Mesendoderm (in vitro differentiated cells): Measurements from ENCODE around the gene GP5.

Experiments used
- DNase-seq: peaks from one replicate; pipeline ENCODE4 v3.0.0; 2013
- H2AK5ac ChIP-seq: 2 replicates; pipeline ENCODE4 v1.6.1; 2013; ENCODE audit warnings: low read length, inconsistent platforms
- H2BK120ac ChIP-seq: 2 replicates; pipeline ENCODE4 v1.6.1; 2013; ENCODE audit warnings: low read depth, mild to moderate bottlenecking, low read length, moderate library complexity, mixed read lengths
- H2BK15ac ChIP-seq: replicated peaks from 2 replicates; pipeline ENCODE4 v1.6.1; 2013; ENCODE audit warnings: low read depth, mild to moderate bottlenecking, moderate library complexity
- H2BK5ac ChIP-seq: 2 replicates; pipeline ENCODE4 v1.6.1; 2013; ENCODE audit warnings: low read length, inconsistent platforms
- H3K18ac ChIP-seq: 2 replicates; pipeline ENCODE4 v1.6.1; 2013; ENCODE audit warnings: mild to moderate bottlenecking, low read length, mixed read lengths
- H3K23ac ChIP-seq: one replicate; pipeline ENCODE4 v1.6.1; 2013; ENCODE audit warnings: low read length
- H3K27ac ChIP-seq: 2 replicates; pipeline ENCODE4 v1.5.1; 2013; ENCODE audit warnings: low read depth, mild to moderate bottlenecking, inconsistent platforms, low read length, moderate library complexity
- H3K27me3 ChIP-seq: 2 replicates; pipeline ENCODE4 v1.6.1; 2013; ENCODE audit warnings: low read length, control low read depth, mild to moderate bottlenecking, inconsistent platforms; ENCODE audit not compliant: insufficient read depth, poor library complexity
- H3K36me3 ChIP-seq: 2 replicates; pipeline ENCODE4 v1.6.1; 2013; ENCODE audit warnings: low read length, inconsistent platforms; ENCODE audit not compliant: control insufficient read depth, insufficient read depth
- H3K4ac ChIP-seq: one replicate; pipeline ENCODE4 v1.6.1; 2013; ENCODE audit warnings: low read depth, mild to moderate bottlenecking, low read length, moderate library complexity
- H3K4me1 ChIP-seq: 2 replicates; pipeline ENCODE4 v1.6.1; 2013; ENCODE audit warnings: low read depth, low read length, inconsistent platforms; ENCODE audit not compliant: control insufficient read depth
- H3K4me2 ChIP-seq: 2 replicates; pipeline ENCODE4 v1.6.1; 2013; ENCODE audit warnings: low read length
- H3K4me3 ChIP-seq: 2 replicates; pipeline ENCODE4 v1.5.1; 2013; ENCODE audit warnings: mild to moderate bottlenecking, low read length
- H3K56ac ChIP-seq: one replicate; pipeline ENCODE4 v1.6.1; 2013; ENCODE audit warnings: low read length
- H3K79me1 ChIP-seq: 2 replicates; pipeline ENCODE4 v1.6.1; 2013; ENCODE audit warnings: low read length, inconsistent platforms
- H3K79me2 ChIP-seq: 2 replicates; pipeline ENCODE4 v1.6.1; 2013; ENCODE audit warnings: mild to moderate bottlenecking, low read length; ENCODE audit not compliant: control insufficient read depth, insufficient read depth
- H3K9ac ChIP-seq: 2 replicates; pipeline ENCODE4 v1.6.1; 2013; ENCODE audit warnings: low read length, inconsistent platforms
- H4K5ac ChIP-seq: one replicate; pipeline ENCODE4 v1.6.1; 2013; ENCODE audit warnings: low read length
- H4K8ac ChIP-seq: one replicate; pipeline ENCODE4 v1.6.1; 2013; ENCODE audit warnings: low read depth, mild to moderate bottlenecking, control low read depth, low read length, moderate library complexity
- WGBS: extraction: QIAGEN DNeasy Blood & Tissue Kit; methylation state at CpG from one replicate; pipeline ENCODE4 v1.1.7; 2013; ENCODE audit warnings: low lambda C conversion rate, missing lambda C conversion rate; ENCODE audit not compliant: insufficient coverage; ENCODE audit errors: extremely low coverage; 5-methylcytosine and 5-hydroxymethylcytosine counted together

Gene GP5

GRCh38 chr3:194440756-194441155, 41.7 kb upstream of the GP5 start:
- no peak overlapping the region for H3K4me2 ChIP-seq
- no peak overlapping the region for H3K9ac ChIP-seq
- no peaks in the 10 kb centered on the region for H3K4me1 ChIP-seq
- H2BK5ac ChIP-seq: no peak overlapping the region
- no peak overlapping the region for H3K23ac ChIP-seq
- no CpG with 5 or more reads among the region's 2 CpGs for WGBS
- no peaks in the 10 kb centered on the region for H3K27me3 ChIP-seq
- H3K18ac ChIP-seq: no peak overlapping the region
- H3K4me3 ChIP-seq: no peak overlapping the region
- H3K36me3 ChIP-seq: peaks cover 2% of the 10 kb centered on the region
- no peak for DNase-seq
- H3K4ac ChIP-seq: no peak overlapping the region
- no peak overlapping the region for H2BK15ac ChIP-seq
- H2AK5ac ChIP-seq: no peak overlapping the region
- no peak overlapping the region for H2BK120ac ChIP-seq
- H3K79me2 ChIP-seq: no peaks in the 10 kb centered on the region
- H3K27ac ChIP-seq: no peak overlapping the region
- H4K5ac ChIP-seq: no peak overlapping the region
- H3K56ac ChIP-seq: no peak overlapping the region
- no peak overlapping the region for H4K8ac ChIP-seq
- H3K79me1 ChIP-seq: peaks cover 1% of the 10 kb centered on the region

DNA sequence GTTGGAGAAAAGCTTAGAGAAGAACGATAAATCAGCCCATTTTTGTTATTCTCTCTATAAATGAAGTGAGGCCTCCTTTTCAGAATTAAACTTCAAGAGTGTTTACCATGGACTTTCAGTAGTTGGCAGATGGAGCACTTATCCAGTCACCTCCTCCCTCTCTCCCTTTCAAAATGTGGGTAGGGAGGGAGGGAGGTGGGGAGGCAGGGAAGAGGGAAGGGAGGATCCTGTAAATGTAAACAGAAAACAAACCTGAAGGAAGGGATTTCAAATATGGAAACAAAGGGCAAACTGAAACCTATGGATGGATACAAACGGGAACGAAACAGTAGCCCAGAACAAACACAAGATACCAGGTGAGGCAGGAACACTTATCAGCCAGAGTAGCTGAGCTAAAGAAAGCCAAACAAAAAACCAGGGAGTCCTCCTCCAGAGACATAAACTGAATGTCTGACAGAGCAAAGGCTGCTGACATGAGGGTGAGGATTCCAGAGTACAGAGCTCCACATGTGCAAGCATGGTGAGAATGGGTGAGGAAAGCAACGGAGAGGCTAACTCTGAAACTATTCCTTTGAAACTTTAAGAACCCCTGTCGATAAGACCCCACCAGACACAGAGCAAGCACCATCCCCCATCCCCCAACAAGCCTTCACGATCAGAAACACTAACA, 41.0 kb upstream of the GP5 start:
- WGBS: no CpG with 5 or more reads among the region's 6 CpGs
- no peak overlapping the region for H3K4me3 ChIP-seq

DNA sequence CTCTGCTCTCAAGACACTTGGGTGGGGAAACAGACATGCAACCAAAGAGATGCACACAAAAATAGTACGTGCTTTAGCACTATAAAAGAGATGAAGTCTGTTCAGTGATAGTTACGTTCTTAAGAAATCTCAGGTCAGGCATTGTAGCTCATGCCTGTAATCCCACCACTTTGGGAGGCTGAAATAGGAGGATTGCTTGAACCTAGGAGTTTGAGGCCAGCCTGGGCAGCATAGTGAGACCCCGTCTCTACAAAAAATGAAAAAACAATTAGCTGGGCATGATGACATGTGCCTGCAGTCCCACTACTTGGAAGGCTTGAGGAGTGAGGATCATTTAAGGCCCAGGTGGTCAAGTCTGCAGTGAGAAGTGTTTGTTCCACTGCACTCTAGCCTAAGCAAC, 35.4 kb upstream of the GP5 start:
- Histone ChIP-seq H3K18ac (no peak overlapping the region), H3K56ac (no peak overlapping the region), H3K4me2 (no peak overlapping the region), H2AK5ac (no peak overlapping the region), H3K4me1 (no peaks in the 10 kb centered on the region), H2BK5ac (no peak overlapping the region), H3K4ac (no peak overlapping the region), H3K27me3 (no peaks in the 10 kb centered on the region), H3K36me3 (peaks cover 6% of the 10 kb centered on the region), H4K5ac (no peak overlapping the region), H3K27ac (no peak overlapping the region), H4K8ac (no peak overlapping the region), H3K4me3 (no peak overlapping the region), H2BK15ac (no peak overlapping the region), H3K79me2 (no peaks in the 10 kb centered on the region), H3K23ac (no peak overlapping the region), H3K79me1 (no peaks in the 10 kb centered on the region), H3K9ac (no peak overlapping the region), H2BK120ac (no peak overlapping the region)
- WGBS: no CpG with 5 or more reads among the region's 3 CpGs
- DNase-seq: no peak

More for the DNA sequence above, 41.0 kb upstream of the GP5 start:
- H2BK5ac ChIP-seq: no peak overlapping the region
- peaks cover 1% of the 10 kb centered on the region for H3K79me1 ChIP-seq
- H3K36me3 ChIP-seq: peaks cover 2% of the 10 kb centered on the region
- no peak overlapping the region for H3K23ac ChIP-seq
- H3K79me2 ChIP-seq: no peaks in the 10 kb centered on the region
- no peak overlapping the region for H3K56ac ChIP-seq
- H3K27ac ChIP-seq: no peak overlapping the region
- no peak overlapping the region for H2AK5ac ChIP-seq
- H4K5ac ChIP-seq: no peak overlapping the region
- no peak overlapping the region for H2BK15ac ChIP-seq
- H2BK120ac ChIP-seq: no peak overlapping the region
- no peak overlapping the region for H3K18ac ChIP-seq
- H3K9ac ChIP-seq: no peak overlapping the region
- no peak overlapping the region for H3K4me2 ChIP-seq
- no peaks in the 10 kb centered on the region for H3K27me3 ChIP-seq
- H3K4me1 ChIP-seq: no peaks in the 10 kb centered on the region
- H3K4ac ChIP-seq: no peak overlapping the region
- no peak for DNase-seq
- H4K8ac ChIP-seq: no peak overlapping the region

GRCh38 chr3:194431554-194431953, 32.5 kb upstream of the GP5 start:
- Histone ChIP-seq H2AK5ac (no peak overlapping the region), H3K4me2 (no peak overlapping the region), H3K79me2 (no peaks in the 10 kb centered on the region), H3K4ac (no peak overlapping the region), H2BK15ac (no peak overlapping the region), H4K8ac (no peak overlapping the region), H2BK120ac (no peak overlapping the region), H3K4me3 (no peak overlapping the region), H3K56ac (no peak overlapping the region), H3K27me3 (no peaks in the 10 kb centered on the region), H3K79me1 (no peaks in the 10 kb centered on the region), H3K36me3 (peaks cover 6% of the 10 kb centered on the region), H3K23ac (no peak overlapping the region), H3K9ac (no peak overlapping the region), H3K18ac (no peak overlapping the region), H2BK5ac (no peak overlapping the region), H3K4me1 (no peaks in the 10 kb centered on the region), H3K27ac (no peak overlapping the region), H4K5ac (no peak overlapping the region)
- no peak for DNase-seq
- WGBS: no CpG with 5 or more reads among the region's 5 CpGs

DNA sequence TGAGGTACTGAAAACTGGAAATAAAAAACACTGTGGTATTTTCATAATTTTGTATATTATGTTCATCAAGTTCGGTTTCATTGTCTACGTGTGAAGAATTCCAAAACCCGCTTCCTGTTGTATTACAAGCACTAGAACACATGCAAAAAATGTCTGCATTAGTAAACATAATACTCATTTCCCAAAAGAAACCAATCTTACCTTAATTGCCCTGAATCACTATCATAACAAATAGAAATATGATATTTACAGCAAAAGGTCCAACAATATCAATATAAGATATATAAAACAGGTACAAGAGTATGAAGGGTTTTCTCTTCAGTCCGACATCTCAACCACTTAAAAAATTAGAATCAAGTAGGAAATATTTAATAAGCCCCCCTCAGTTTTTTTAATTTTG, 26.3 kb upstream of the GP5 start:
- Histone ChIP-seq H2BK15ac (no peak overlapping the region), H3K27ac (no peak overlapping the region), H2BK120ac (no peak overlapping the region), H3K4ac (no peak overlapping the region), H4K5ac (no peak overlapping the region), H3K36me3 (peaks cover 2% of the 10 kb centered on the region), H3K18ac (no peak overlapping the region), H3K4me3 (no peak overlapping the region), H4K8ac (no peak overlapping the region), H2BK5ac (no peak overlapping the region), H2AK5ac (no peak overlapping the region), H3K27me3 (no peaks in the 10 kb centered on the region), H3K9ac (no peak overlapping the region), H3K56ac (no peak overlapping the region), H3K79me2 (no peaks in the 10 kb centered on the region), H3K4me1 (no peaks in the 10 kb centered on the region), H3K23ac (no peak overlapping the region), H3K4me2 (no peak overlapping the region), H3K79me1 (no peaks in the 10 kb centered on the region)
- WGBS: no CpG with 5 or more reads among the region's 4 CpGs
- DNase-seq: no peak

DNA sequence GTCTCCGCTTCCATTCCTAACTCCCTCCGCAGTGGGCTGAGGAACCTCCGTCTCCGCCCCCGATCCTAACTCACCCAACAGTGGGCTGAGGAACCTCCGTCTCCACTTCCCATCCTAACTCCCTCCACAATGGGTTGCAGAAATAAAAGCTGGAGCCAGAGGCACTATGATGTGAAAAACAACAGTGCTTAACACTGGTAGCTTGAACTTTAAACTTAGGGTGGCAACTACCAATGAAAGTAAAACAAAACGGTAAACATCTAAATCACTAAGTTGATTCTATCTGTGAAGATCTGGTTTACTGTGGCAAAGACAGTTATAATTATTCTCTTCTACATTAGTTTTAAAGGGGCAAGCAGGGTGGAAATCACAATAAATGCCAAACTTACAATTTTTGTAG, 25.9 kb upstream of the GP5 start:
- Histone ChIP-seq H2BK120ac (no peak overlapping the region), H3K18ac (no peak overlapping the region), H3K27me3 (no peaks in the 10 kb centered on the region), H3K27ac (no peak overlapping the region), H3K9ac (no peak overlapping the region), H3K4me2 (no peak overlapping the region), H4K5ac (no peak overlapping the region), H3K4ac (no peak overlapping the region), H2BK5ac (no peak overlapping the region), H3K79me2 (no peaks in the 10 kb centered on the region), H4K8ac (no peak overlapping the region), H3K4me3 (no peak overlapping the region), H3K36me3 (peaks cover 2% of the 10 kb centered on the region), H3K23ac (no peak overlapping the region), H3K56ac (no peak overlapping the region), H3K79me1 (no peaks in the 10 kb centered on the region), H2BK15ac (no peak overlapping the region), H2AK5ac (no peak overlapping the region), H3K4me1 (no peaks in the 10 kb centered on the region)
- no CpG with 5 or more reads among the region's 7 CpGs for WGBS
- DNase-seq: no peak
